Loucy (cell line): ENCODE measurements around the gene AHI1.

Experiments
- H2AFZ ChIP-seq: fragments of 200-600 bp; sonication (generic); 2 replicates; pipeline ENCODE4 v1.6.0; 2016; ENCODE audit warnings: antibody characterized with exemption, mild to moderate bottlenecking, low read length, moderate library complexity
- H3F3A ChIP-seq: fragments of 200-600 bp; 2 replicates; pipeline ENCODE4 v1.6.0; 2016; ENCODE audit warnings: antibody characterized with exemption, low read depth, mild to moderate bottlenecking
- H3K27me3 ChIP-seq: fragments of 200-600 bp; sonication (generic); 2 replicates; pipeline ENCODE4 v1.6.1; 2014; ENCODE audit warnings: low read length, mild to moderate bottlenecking; ENCODE audit not compliant: insufficient read depth, poor library complexity, severe bottlenecking
- H3K36me3 ChIP-seq: fragments of 200-600 bp; sonication (generic); 2 replicates; pipeline ENCODE4 v1.6.1; 2016; ENCODE audit warnings: low read length; ENCODE audit not compliant: insufficient read depth
- H3K4me1 ChIP-seq: fragments of 200-600 bp; sonication (generic); 2 replicates; pipeline ENCODE4 v1.5.1; 2014; ENCODE audit warnings: low read length, mild to moderate bottlenecking; ENCODE audit not compliant: insufficient read depth, poor library complexity, severe bottlenecking
- H3K4me2 ChIP-seq: fragments of 200-600 bp; sonication (generic); 2 replicates; pipeline ENCODE4 v1.6.0; 2014; ENCODE audit warnings: antibody characterized with exemption, low read length, low read depth, mild to moderate bottlenecking; ENCODE audit not compliant: poor library complexity, severe bottlenecking
- H3K4me3 ChIP-seq: fragments of 200-600 bp; sonication (generic); 2 replicates; pipeline ENCODE4 v1.5.1; 2014; ENCODE audit warnings: low read length, mild to moderate bottlenecking, mixed read lengths; ENCODE audit not compliant: poor library complexity, severe bottlenecking
- H3K79me2 ChIP-seq: fragments of 200-600 bp; sonication (generic); 2 replicates; pipeline ENCODE4 v1.6.1; 2014; ENCODE audit warnings: low read length; ENCODE audit not compliant: insufficient read depth
- H3K9ac ChIP-seq: fragments of 200-600 bp; sonication (generic); 2 replicates; pipeline ENCODE4 v1.6.0; 2014; ENCODE audit warnings: mild to moderate bottlenecking, low read depth, low read length, moderate library complexity; ENCODE audit not compliant: poor library complexity, severe bottlenecking
- H3K9me2 ChIP-seq: fragments of 200-600 bp; sonication (generic); replicated peaks from 2 replicates; pipeline ENCODE4 v1.6.1; 2016; ENCODE audit warnings: low read depth, low read length, mixed read lengths
- H3K9me3 ChIP-seq: fragments of 200-600 bp; sonication (generic); 2 replicates; pipeline ENCODE4 v1.6.1; 2014; ENCODE audit warnings: mild to moderate bottlenecking, antibody characterized with exemption, low read length, low read depth; ENCODE audit not compliant: insufficient read depth
- H4K20me1 ChIP-seq: fragments of 200-600 bp; sonication (generic); 2 replicates; pipeline ENCODE4 v1.6.0; 2014; ENCODE audit warnings: antibody characterized with exemption, low read length, mild to moderate bottlenecking; ENCODE audit not compliant: insufficient read depth, poor library complexity, severe bottlenecking
- CTCF ChIP-seq: fragments of 200-600 bp; sonication (generic); conservative IDR thresholded peaks from 2 replicates; pipeline ENCODE4 v1.5.1; 2014; ENCODE audit warnings: mild to moderate bottlenecking, antibody characterized with exemption, low read length
- EZH2phosphoT487 ChIP-seq: fragments of 200-600 bp; IDR thresholded peaks from 2 replicates; pipeline ENCODE4 v1.6.1; 2018; ENCODE audit warnings: antibody characterized with exemption, mild to moderate bottlenecking, moderate library complexity, borderline replicate concordance

Gene AHI1

GRCh38 chr6:135280375-135281136, 217.0 kb downstream of the AHI1 start:
- Histone ChIP-seq H3K36me3 (no peaks in the 10 kb centered on the region), H2AFZ (no peak overlapping the region), H4K20me1 (no peaks in the 10 kb centered on the region), H3K4me2 (peak overlapping the region; percentile 80), H3K9me3 (no peaks in the 10 kb centered on the region), H3K9ac (peak overlapping the region; percentile 84), H3K4me3 (peak overlapping the region; percentile 64), H3K27me3 (no peaks in the 10 kb centered on the region), H3K4me1 (peaks cover 59% of the 10 kb centered on the region), H3K9me2 (no peaks in the 10 kb centered on the region), H3K79me2 (no peaks in the 10 kb centered on the region), H3F3A (peaks cover 25% of the 10 kb centered on the region)
- TF ChIP-seq EZH2phosphoT487 (no peak), CTCF (no peak)

- Histone ChIP-seq H3K9me2 (no peaks in the 10 kb centered on the region), H3K79me2 (no peaks in the 10 kb centered on the region), H3K4me1 (peaks cover 54% of the 10 kb centered on the region), H3K4me2 (no peak overlapping the region), H3K4me3 (no peak overlapping the region), H4K20me1 (no peaks in the 10 kb centered on the region), H2AFZ (no peak overlapping the region), H3K9ac (no peak overlapping the region), H3K36me3 (no peaks in the 10 kb centered on the region), H3F3A (peaks cover 23% of the 10 kb centered on the region), H3K9me3 (no peaks in the 10 kb centered on the region), H3K27me3 (no peaks in the 10 kb centered on the region)
- TF ChIP-seq CTCF = no peak
Observed at GRCh38 chr6:135277422-135277821, 220.1 kb downstream of the AHI1 start.

GRCh38 chr6:135274561-135275293, 222.8 kb downstream of the AHI1 start:
- no peaks in the 10 kb centered on the region for H3F3A ChIP-seq
- H3K9ac ChIP-seq = peak overlapping the region; percentile 42
- H3K27me3 ChIP-seq = no peaks in the 10 kb centered on the region
- no peaks in the 10 kb centered on the region for H3K36me3 ChIP-seq
- TF ChIP-seq CTCF (no peak), EZH2phosphoT487 (no peak)
- H3K79me2 ChIP-seq = no peaks in the 10 kb centered on the region
- H3K4me1 ChIP-seq = peaks cover 41% of the 10 kb centered on the region
- no peaks in the 10 kb centered on the region for H4K20me1 ChIP-seq
- H2AFZ ChIP-seq = peak overlapping the region; percentile 50; the same call in 1 of the 2 replicates
- H3K9me3 ChIP-seq = no peaks in the 10 kb centered on the region
- peak overlapping the region; percentile 25 for H3K4me2 ChIP-seq
- H3K4me3 ChIP-seq = no peak overlapping the region
- H3K9me2 ChIP-seq = no peaks in the 10 kb centered on the region
